ENCODE measurements around the gene BMERB1. TPM values are rescaled to one million over a fixed set of nuclear protein-coding genes. Genes with fewer than 3 reads are reported as not detected.

The BMERB1 gene
- total and polyA plus RNA-seq, 9 of the 15 experiments (the other 6 are each of a cell fraction or from before 2014, with no cell fraction given), result 0.29 to 2.9 (median 0.94) TPM

DNA sequence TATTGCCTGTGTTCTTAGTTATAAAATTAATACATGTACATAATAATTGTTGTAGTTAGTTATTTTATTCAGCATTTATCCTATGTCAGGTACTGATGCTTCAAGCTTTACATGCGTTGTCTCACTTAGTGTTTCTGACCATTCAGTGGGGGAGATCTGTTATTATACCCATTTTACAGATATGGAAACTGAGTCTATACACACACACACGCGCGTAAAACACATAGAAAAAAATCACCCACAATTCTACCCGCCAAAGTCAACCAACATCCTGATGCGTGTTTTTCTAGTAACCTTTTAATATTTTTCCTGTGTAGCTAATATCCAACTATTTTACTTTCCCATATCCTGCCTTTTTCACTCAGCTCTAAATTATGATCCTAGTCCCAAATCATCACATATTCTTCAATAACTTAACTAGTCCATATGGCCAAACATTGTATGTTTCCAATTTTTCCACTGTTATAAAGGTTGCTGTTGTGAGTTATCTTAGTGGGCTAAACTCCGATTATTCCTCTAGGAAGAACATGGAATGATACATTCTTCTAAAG, 48.4 kb downstream of the BMERB1 start:
- Histone ChIP-seq H2AFZ (ENCODE audit: low read depth, low read length) (no peak overlapping the region), H3K27ac (ENCODE audit: extremely low read depth, low read depth, low read length) (no peak overlapping the region), H4K20me1 (replicated peaks; ENCODE audit: control insufficient read depth, insufficient read depth, low read length) (no peaks in the 10 kb centered on the region), H3K36me3 (ENCODE audit: control insufficient read depth, insufficient read depth, low read length) (no peaks in the 10 kb centered on the region), H3K4me1 (replicated peaks in 1 of 2; ENCODE audit: control insufficient read depth in 2 of 2, insufficient read depth in 2 of 2, low read length in 2 of 2) (peaks cover 0 to 7% of the 10 kb centered on the region in 2 experiments; a peak in 3 of 5 replicates), H3K4me3 (no peak overlapping the region), H3K27me3 (ENCODE audit: control insufficient read depth in 2 of 2, insufficient read depth in 2 of 2, low read length in 2 of 2) (no peaks in the 10 kb centered on the region), H3K79me2 (ENCODE audit: control insufficient read depth, insufficient read depth, low read length) (no peaks in the 10 kb centered on the region), H3K9me1 (ENCODE audit: control insufficient read depth, insufficient read depth, low read length) (no peaks in the 10 kb centered on the region), H3K4me2 (ENCODE audit: insufficient read depth, low read length) (no peak overlapping the region), H3K9ac (ENCODE audit: insufficient read depth in 1 of 2, low read depth in 2 of 2, low read length in 2 of 2) (no peak overlapping the region), H3K9me3 (replicated peaks; ENCODE audit: control insufficient read depth, insufficient read depth, low read depth, low read length) (no peaks in the 10 kb centered on the region)
- FAIRE-seq, result no peak
- no TSS peak for BruUV-seq (replicated peaks)
- in situ Hi-C loops (cut with MboI) (no loop called here), intact Hi-C loops (cut with micrococcal nuclease) (no loop called here)
- ChIA-PET CTCF (ENCODE audit: low intra/inter-chr PET ratio) (no interaction called here), POLR2A (interaction anchor here (1.1 kb wide), 1 partner anchor 39 kb away, joined by 3 read pairs; no protein-coding TSS in a partner anchor)
- no peak for ATAC-seq
- WGBS (ENCODE audit: insufficient coverage, low coverage, missing lambda C conversion rate), result 66% methylated on average over 7 of the region's 7 CpGs
- no peak for DNase-seq (ENCODE audit: extremely low read depth in 1 of 4, low spot score in 3 of 4)
- TF ChIP-seq RCOR1 (IDR thresholded peaks at IDR 0.05; ENCODE audit: borderline replicate concordance in 1 of 2, low read depth in 2 of 2, low read length in 2 of 2) (0 out of 4 replicates have a peak, but pooled peaks of 1 of the 2 experiments have one; percentile 23), RAD21 (CRISPR knock-in tag; conservative IDR thresholded peaks at IDR 0.05 in 1 of 2, IDR thresholded peaks at IDR 0.05 in 1 of 2) (no peak), BCOR (IDR thresholded peaks at IDR 0.05) (peak; percentile 89), NCOA6 (IDR thresholded peaks at IDR 0.05) (no peak), CBFA2T3 (IDR thresholded peaks at IDR 0.05) (0 out of 2 replicates have a peak, but pooled peaks have one; percentile 0), ZNF699 (CRISPR knock-in tag; IDR thresholded peaks at IDR 0.05; ENCODE audit: insufficient replicate concordance) (no peak), RBM25 (IDR thresholded peaks at IDR 0.05; ENCODE audit: low read depth, low read length, severe bottlenecking) (peak; percentile 100), TAL1 (IDR thresholded peaks at IDR 0.05) (0 out of 2 replicates have a peak, but pooled peaks have one; percentile 1), FOXP4 (CRISPR knock-in tag; IDR thresholded peaks at IDR 0.05; ENCODE audit: borderline replicate concordance) (no peak), ZNF512 (tag; IDR thresholded peaks at IDR 0.05) (no peak), TOE1 (IDR thresholded peaks at IDR 0.05; ENCODE audit: borderline replicate concordance) (no peak), TOE1 (CRISPR knock-in tag; IDR thresholded peaks at IDR 0.05; ENCODE audit: borderline replicate concordance, low read depth) (no peak)
- TF ChIP-seq, protein P1, sequence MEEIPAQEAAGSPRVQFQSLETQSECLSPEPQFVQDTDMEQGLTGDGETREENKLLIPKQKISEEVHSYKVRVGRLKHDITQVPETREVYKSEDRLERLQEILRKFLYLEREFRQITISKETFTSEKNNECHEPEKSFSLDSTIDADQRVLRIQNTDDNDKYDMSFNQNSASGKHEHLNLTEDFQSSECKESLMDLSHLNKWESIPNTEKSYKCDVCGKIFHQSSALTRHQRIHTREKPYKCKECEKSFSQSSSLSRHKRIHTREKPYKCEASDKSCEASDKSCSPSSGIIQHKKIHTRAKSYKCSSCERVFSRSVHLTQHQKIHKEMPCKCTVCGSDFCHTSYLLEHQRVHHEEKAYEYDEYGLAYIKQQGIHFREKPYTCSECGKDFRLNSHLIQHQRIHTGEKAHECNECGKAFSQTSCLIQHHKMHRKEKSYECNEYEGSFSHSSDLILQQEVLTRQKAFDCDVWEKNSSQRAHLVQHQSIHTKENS (CRISPR knock-in tag; IDR thresholded peaks at IDR 0.05), result no peak

Measured in K562 (cell line).